RWPE2 (cell line): Measurements from ENCODE around the gene SMAD3.

Experiments used
- ATAC-seq: fragments of 200-7000 bp; cut with Tn5 transposase; 3 replicates; pipeline ENCODE4 v1.9.1; 2021; ENCODE audit warnings: low read depth
- DNase-seq: peaks from one replicate; pipeline ENCODE4 v3.0.0-alpha.2; 2020; ENCODE audit warnings: low spot score
- H3K27ac ChIP-seq: fragments of 450-650 bp; 2 replicates; pipeline ENCODE4 v1.5.1; 2017; ENCODE audit warnings: mild to moderate bottlenecking; ENCODE audit not compliant: poor library complexity, severe bottlenecking
- H3K27me3 ChIP-seq: fragments of 250-450 bp; sonication (Bioruptor Pico); 2 replicates; pipeline ENCODE4 v1.5.1; 2021; ENCODE audit warnings: mild to moderate bottlenecking, moderate library complexity; ENCODE audit not compliant: insufficient read depth, poor library complexity, severe bottlenecking
- H3K36me3 ChIP-seq: fragments of 250-450 bp; sonication (Bioruptor Pico); 2 replicates; pipeline ENCODE4 v1.5.1; 2020; ENCODE audit warnings: low read depth, mild to moderate bottlenecking, moderate library complexity
- H3K4me1 ChIP-seq: fragments of 250-450 bp; sonication (Bioruptor Pico); 2 replicates; pipeline ENCODE4 v1.5.1; 2021; ENCODE audit warnings: mild to moderate bottlenecking, moderate library complexity; ENCODE audit not compliant: insufficient read depth, poor library complexity, severe bottlenecking
- H3K4me3 ChIP-seq: fragments of 250-450 bp; sonication (Bioruptor Pico); 2 replicates; pipeline ENCODE4 v1.5.1; 2021; ENCODE audit warnings: mild to moderate bottlenecking, moderate library complexity; ENCODE audit not compliant: severe bottlenecking
- H3K9me3 ChIP-seq: fragments of 250-450 bp; sonication (Bioruptor Pico); 2 replicates; pipeline ENCODE4 v1.5.1; 2021; ENCODE audit warnings: mild to moderate bottlenecking, moderate library complexity; ENCODE audit not compliant: severe bottlenecking
- TF ChIP-seq, protein P1 (sequence below): fragments of 450-650 bp; IDR thresholded peaks from one replicate; pipeline ENCODE4 v1.5.1; 2017; ENCODE audit warnings: mild to moderate bottlenecking, moderate library complexity; ENCODE audit not compliant: poor library complexity, severe bottlenecking

The SMAD3 gene

DNA sequence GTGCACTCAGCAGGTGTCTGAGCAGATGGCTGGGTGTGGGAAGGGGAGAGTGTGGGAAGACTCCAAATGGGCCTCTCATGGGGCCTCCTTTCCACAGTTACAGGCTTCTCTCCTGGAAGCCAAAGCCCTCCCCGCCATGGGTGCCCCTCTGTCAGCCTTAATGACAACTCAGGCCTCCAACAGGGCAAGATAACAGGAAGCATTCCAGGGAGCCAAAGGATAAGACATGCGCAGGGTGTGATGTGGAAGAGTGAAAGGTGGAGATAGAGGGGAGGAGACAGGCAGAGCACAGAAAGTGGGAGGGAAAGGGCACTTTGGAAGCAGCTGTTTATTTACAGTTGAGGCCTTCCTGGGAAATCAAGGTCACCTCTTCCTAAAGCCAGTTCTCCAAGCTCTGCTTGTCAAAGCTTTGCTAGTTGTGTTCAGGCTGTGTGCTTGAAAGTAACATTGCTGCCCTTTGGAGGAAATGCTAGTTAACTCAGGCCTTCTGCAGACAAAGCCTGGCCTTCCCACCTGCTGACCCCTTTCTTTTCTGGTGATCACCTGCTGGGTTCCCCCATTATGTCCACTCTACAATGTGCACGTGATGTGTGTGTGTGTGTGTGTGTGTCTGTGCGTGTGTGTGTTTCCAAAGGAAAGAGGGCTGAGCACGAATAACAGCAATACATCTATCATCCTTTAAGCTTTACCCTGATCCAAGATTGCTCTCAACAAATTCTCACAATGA, 35.2 kb upstream of the SMAD3 start:
- Histone ChIP-seq H3K36me3 (no peaks in the 10 kb centered on the region), H3K4me1 (peaks cover 32% of the 10 kb centered on the region), H3K4me3 (no peak overlapping the region), H3K27me3 (no peaks in the 10 kb centered on the region), H3K9me3 (no peaks in the 10 kb centered on the region), H3K27ac (no peak overlapping the region)
- no peak for DNase-seq
- no peak for ATAC-seq
- TF ChIP-seq, protein P1, sequence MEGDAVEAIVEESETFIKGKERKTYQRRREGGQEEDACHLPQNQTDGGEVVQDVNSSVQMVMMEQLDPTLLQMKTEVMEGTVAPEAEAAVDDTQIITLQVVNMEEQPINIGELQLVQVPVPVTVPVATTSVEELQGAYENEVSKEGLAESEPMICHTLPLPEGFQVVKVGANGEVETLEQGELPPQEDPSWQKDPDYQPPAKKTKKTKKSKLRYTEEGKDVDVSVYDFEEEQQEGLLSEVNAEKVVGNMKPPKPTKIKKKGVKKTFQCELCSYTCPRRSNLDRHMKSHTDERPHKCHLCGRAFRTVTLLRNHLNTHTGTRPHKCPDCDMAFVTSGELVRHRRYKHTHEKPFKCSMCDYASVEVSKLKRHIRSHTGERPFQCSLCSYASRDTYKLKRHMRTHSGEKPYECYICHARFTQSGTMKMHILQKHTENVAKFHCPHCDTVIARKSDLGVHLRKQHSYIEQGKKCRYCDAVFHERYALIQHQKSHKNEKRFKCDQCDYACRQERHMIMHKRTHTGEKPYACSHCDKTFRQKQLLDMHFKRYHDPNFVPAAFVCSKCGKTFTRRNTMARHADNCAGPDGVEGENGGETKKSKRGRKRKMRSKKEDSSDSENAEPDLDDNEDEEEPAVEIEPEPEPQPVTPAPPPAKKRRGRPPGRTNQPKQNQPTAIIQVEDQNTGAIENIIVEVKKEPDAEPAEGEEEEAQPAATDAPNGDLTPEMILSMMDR, result no peak

DNA sequence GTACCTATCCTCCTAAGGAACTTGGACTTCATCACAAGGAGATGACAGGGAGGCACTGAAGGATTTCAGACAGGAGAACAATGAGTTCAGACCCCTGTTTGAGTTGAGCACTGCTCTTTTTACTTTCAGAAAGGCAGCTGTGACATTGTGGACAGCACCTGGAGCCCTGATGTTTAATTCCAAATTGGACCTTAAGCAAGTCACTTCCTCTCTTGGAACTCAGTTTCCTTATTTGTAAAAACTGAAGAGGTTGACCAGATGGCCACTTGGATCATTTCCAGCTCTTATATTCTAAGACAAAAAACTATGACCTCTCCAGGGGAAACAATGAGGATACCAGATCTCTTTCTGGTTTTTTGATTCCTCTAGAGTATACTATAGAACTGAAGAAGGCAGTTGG, 34.1 kb upstream of the SMAD3 start:
- no peaks in the 10 kb centered on the region for H3K36me3 ChIP-seq
- TF ChIP-seq, protein P1, result no peak
- ATAC-seq, result no peak
- H3K4me3 ChIP-seq, result no peak overlapping the region
- H3K27ac ChIP-seq, result no peak overlapping the region
- no peaks in the 10 kb centered on the region for H3K9me3 ChIP-seq
- DNase-seq, result no peak
- peaks cover 21% of the 10 kb centered on the region for H3K4me1 ChIP-seq
- no peaks in the 10 kb centered on the region for H3K27me3 ChIP-seq

DNA sequence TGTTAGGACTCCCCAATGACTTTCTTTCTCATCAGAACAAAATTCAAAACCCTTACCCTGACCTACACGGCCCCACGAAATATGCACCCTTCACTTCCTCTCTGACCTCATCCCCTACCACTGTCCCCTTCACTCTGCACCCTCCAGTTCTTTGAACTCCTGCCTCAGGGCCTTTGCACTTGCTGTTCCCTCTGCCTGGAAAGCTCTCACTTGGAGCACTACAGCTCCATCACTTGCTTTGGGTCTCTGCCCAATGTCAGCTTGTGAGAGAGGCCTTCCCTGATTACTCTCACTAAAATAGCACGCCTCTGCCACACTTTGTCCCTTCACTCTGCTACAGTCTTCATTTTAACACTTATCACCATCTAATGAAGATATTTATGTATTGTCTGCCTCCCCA, 32.8 kb upstream of the SMAD3 start:
- no peak for DNase-seq
- H3K27me3 ChIP-seq, result no peaks in the 10 kb centered on the region
- H3K4me3 ChIP-seq, result no peak overlapping the region
- TF ChIP-seq, protein P1, result no peak
- H3K27ac ChIP-seq, result no peak overlapping the region
- no peaks in the 10 kb centered on the region for H3K9me3 ChIP-seq
- H3K4me1 ChIP-seq, result peaks cover 8% of the 10 kb centered on the region
- no peak for ATAC-seq
- no peaks in the 10 kb centered on the region for H3K36me3 ChIP-seq

DNA sequence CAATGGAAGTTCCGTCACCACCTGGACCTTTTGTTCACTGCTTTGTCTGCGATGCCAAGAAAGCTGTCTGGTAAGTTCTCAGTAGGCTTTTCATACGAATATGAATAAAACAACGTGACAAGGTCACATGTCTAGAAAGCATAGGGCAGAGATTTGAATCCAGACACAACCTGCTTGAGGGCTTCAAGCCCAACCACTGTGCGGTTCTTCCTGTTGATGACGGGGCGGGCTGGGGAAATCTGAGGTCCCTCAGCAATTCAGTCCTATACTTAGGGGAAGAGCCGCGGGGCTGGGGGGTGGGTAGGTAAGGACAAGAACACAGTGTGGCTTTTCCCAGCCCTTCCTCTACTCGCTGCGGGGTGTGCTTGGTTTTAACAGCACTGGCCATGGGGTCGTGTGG, 32.4 kb upstream of the SMAD3 start:
- no peak for ATAC-seq
- H3K36me3 ChIP-seq, result no peaks in the 10 kb centered on the region

More for the DNA sequence above, 32.4 kb upstream of the SMAD3 start:
- peaks cover 4% of the 10 kb centered on the region for H3K4me1 ChIP-seq
- no peak overlapping the region for H3K27ac ChIP-seq
- no peak overlapping the region for H3K4me3 ChIP-seq
- TF ChIP-seq, protein P1, result no peak
- H3K9me3 ChIP-seq, result no peaks in the 10 kb centered on the region
- DNase-seq, result no peak
- H3K27me3 ChIP-seq, result no peaks in the 10 kb centered on the region
